ENCODE results near the gene TMED6. TPM values are rescaled to one million over a fixed set of nuclear protein-coding genes. Genes with fewer than 3 reads are reported as not detected.

Gene TMED6
- total RNA-seq, 3 donors from 2014 or later, result 2.2 to 18.1 (median 2.3) TPM

GRCh38 chr16:69350536-69351133, 951 bp downstream of the TMED6 start:
- no peak for ATAC-seq
- Histone ChIP-seq H3K36me3 (ENCODE audit: low read depth) (no peaks in the 10 kb centered on the region), H3K9me3 (no peaks in the 10 kb centered on the region), H3K4me3 (no peak overlapping the region), H3K4me1 (ENCODE audit: low read depth) (no peaks in the 10 kb centered on the region)
- DNase-seq, result no peak
- intact Hi-C loops (cut with DNase I, micrococcal nuclease), result no loop called here
- no peak for TF ChIP-seq CTCF (IDR thresholded peaks at IDR 0.05)

GRCh38 chr16:69349536-69349935, 2.0 kb downstream of the TMED6 start:
- no peak overlapping the region for H3K4me3 ChIP-seq
- no peaks in the 10 kb centered on the region for H3K36me3 ChIP-seq (ENCODE audit: low read depth)
- intact Hi-C loops (cut with DNase I, micrococcal nuclease), result no loop called here
- DNase-seq (no peak), ATAC-seq (no peak)
- no peaks in the 10 kb centered on the region for H3K9me3 ChIP-seq
- no peak for TF ChIP-seq CTCF (IDR thresholded peaks at IDR 0.05)
- no peaks in the 10 kb centered on the region for H3K4me1 ChIP-seq (ENCODE audit: low read depth)

DNA sequence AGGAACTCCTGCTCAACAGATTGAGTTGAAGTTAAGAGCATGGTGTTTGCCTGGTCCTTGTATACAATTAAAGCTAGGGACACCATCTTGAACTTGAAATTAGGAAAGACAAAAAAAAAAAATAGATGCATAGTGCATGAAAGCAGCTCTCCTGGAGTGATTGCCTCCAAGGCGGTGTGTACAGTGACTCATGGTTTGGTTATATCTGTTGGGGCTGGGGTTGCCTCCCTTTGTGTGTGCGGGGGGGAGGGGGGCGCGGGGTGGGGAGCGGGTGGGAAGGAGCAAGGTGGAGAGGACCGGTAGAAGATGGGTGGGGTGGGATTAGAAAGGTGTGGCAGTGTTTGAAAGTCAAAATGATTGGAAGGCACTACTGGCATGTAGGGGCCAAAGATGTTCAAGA, 3.4 kb downstream of the TMED6 start:
- Histone ChIP-seq H3K9me3 (no peaks in the 10 kb centered on the region), H3K4me3 (no peak overlapping the region), H3K4me1 (ENCODE audit: low read depth) (no peaks in the 10 kb centered on the region), H3K36me3 (ENCODE audit: low read depth) (no peaks in the 10 kb centered on the region)
- TF ChIP-seq CTCF (IDR thresholded peaks at IDR 0.05), result no peak
- intact Hi-C loops (cut with DNase I, micrococcal nuclease), result no loop called here
- ATAC-seq (no peak), DNase-seq (no peak)

DNA sequence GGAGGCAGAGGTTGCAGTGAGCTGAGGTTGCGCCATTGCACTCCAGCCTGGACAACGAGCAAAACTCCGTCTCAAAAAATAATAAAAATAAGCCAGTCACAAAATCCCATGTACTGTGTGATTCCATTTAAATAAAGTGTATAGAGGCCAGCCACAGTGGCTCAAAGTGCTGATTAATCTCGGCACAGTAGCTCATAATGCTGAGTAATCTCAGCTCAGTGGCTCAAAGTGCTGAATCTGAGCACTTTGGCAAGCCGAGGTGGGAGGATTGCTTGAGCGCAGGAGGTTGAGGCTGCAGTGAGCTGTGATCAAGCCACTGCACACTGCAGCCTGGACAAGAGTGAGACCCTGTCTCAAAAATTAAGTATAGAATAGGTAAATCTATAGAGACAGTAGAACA, 4.9 kb downstream of the TMED6 start:
- Histone ChIP-seq H3K4me3 (no peak overlapping the region), H3K9me3 (no peaks in the 10 kb centered on the region), H3K36me3 (ENCODE audit: low read depth) (no peaks in the 10 kb centered on the region), H3K4me1 (ENCODE audit: low read depth) (no peaks in the 10 kb centered on the region)
- TF ChIP-seq CTCF (IDR thresholded peaks at IDR 0.05), result no peak
- ATAC-seq (no peak), DNase-seq (no peak)
- intact Hi-C loops (cut with DNase I, micrococcal nuclease), result no loop called here

GRCh38 chr16:69345923-69346322, 5.7 kb downstream of the TMED6 start:
- Histone ChIP-seq H3K4me1 (ENCODE audit: low read depth) (peaks cover under 1% of the 10 kb centered on the region), H3K4me3 (no peak overlapping the region), H3K36me3 (ENCODE audit: low read depth) (no peaks in the 10 kb centered on the region), H3K9me3 (no peaks in the 10 kb centered on the region)
- ATAC-seq (no peak), DNase-seq (no peak)
- no peak for TF ChIP-seq CTCF (IDR thresholded peaks at IDR 0.05)
- intact Hi-C loops (cut with DNase I, micrococcal nuclease), result no loop called here

DNA sequence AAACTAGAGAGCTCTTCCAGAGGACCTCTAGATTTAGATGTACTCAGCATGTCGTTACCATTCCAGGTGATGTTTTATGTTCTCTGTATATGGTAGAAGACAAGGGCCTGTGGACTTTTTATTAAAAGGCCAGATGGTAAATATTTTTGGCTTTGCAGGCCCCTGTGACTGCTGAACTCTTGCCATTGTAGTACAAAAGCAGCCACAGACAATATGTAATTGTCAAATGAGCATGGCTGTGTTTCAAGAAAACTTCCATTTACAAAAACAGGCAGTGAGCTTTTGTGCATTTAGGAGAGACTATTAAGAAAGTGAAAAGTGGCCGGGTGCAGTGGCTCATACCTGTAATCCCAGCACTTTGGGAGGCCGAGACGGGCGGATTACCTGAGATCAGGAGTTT, 7.4 kb downstream of the TMED6 start:
- intact Hi-C loops (cut with DNase I, micrococcal nuclease), result no loop called here
- ATAC-seq, result no peak
- no peak overlapping the region for H3K4me3 ChIP-seq
- no peaks in the 10 kb centered on the region for H3K9me3 ChIP-seq
- no peaks in the 10 kb centered on the region for H3K36me3 ChIP-seq (ENCODE audit: low read depth)
- TF ChIP-seq CTCF (IDR thresholded peaks at IDR 0.05), result no peak
- peaks cover 9% of the 10 kb centered on the region for H3K4me1 ChIP-seq (ENCODE audit: low read depth)
- DNase-seq, result no peak
